H1 (cell line): Measurements from ENCODE around the gene GFAP. TPM values are rescaled to one million over a fixed set of nuclear protein-coding genes. Genes with fewer than 3 reads are reported as not detected.

ENCODE experiments used
- EP300 ChIP-seq, 2 experiments: IDR thresholded peaks; 1 replicate in 1 of 2; 2 replicates in 1 of 2; pipeline ENCODE4 v1.6.1; 2011 to 2012; ENCODE audit warnings: low read depth in 2 of 2, low read length in 2 of 2, mild to moderate bottlenecking in 2 of 2, borderline replicate concordance in 1 of 2, inconsistent platforms in 1 of 2, moderate library complexity in 1 of 2
- polyA plus RNA-seq, 7 experiments: library from polyadenylated mRNA; depleted of rRNA in 3 of 7; stranded (reverse) in 5 of 7; unstranded in 2 of 7; fragments of >200 nt in 5 of 7; fragments of 200-250 nt in 2 of 7; gene quantifications; 1 replicate in 5 of 7; 2 replicates in 1 of 7; 4 replicates in 1 of 7; pipeline versions ENCODE4 v1.2.1 to v1.2.3, GENCODE V29; 2011 to 2013; ENCODE audit warnings: missing spikeins in 2 of 7, mixed read lengths in 2 of 7
- total RNA-seq: library from RNA; stranded (reverse); fragmentation: NEBNext Ultra II Directional; extraction: Animal tissue kit (Norgen Biotek cat#: 25700); gene quantifications from 2 replicates; pipeline ENCODE4 v1.2.1, GENCODE V29; 2021

GFAP gene
- total and polyA plus RNA-seq, 2 of the 8 experiments (the other 6 are each of a cell fraction or from before 2014, with no cell fraction given) = 1.3 to 1.5 TPM

DNA sequence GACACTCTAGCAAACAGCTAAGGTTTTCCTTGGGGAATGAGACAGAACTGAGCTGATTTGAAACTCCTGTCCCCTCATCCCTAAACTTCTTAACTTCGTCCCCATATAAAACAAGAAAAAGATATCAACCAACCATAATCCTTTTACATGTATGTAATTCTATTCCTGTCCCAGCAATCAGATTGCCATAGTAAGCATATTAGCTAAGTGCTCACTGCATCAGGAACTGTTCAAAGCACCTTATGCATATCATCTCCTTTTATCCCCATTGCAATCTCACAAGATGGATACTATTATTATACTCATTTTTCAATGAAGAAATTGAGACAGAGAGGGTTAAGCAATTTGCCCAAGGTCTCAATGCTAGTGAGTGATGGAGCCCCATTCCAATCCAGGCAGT, 25.5 kb upstream of the GFAP start (continued):
- TF ChIP-seq EP300 (IDR thresholded peaks at IDR 0.05; ENCODE audit: borderline replicate concordance in 1 of 2, low read depth in 2 of 2, low read length in 2 of 2) = no peak
- TF ChIP-seq, all 59 proteins: peak for 0
